HEK293 (cell line): Measurements from ENCODE around the gene CIAO2B.
"Not testable (repeated sequence)": the region's sequence is repeated elsewhere in the genome, so short reads cannot be mapped to it uniquely, and the experiment has no call there.

ENCODE experiments used
- CTCF ChIA-PET: fragments of 350-600 bp; formaldehyde crosslinking; extraction: SDS; loops from one replicate; lab custom pipeline; 2021; ENCODE audit warnings: antibody characterized with exemption; lab: Yijun Ruan, JAX
- POLR2A ChIA-PET: fragments of 300-600 bp; formaldehyde crosslinking; extraction: SDS; loops from one replicate; lab custom pipeline; 2020; ENCODE audit warnings: antibody characterized with exemption, inconsistent platforms; lab: Yijun Ruan, JAX
- H3K27ac ChIP-seq: fragments of 200-500 bp; sonication (Bioruptor generic); 2 replicates; pipeline ENCODE4 v1.5.1; 2014; ENCODE audit warnings: low read depth, low read length, control low read depth, inconsistent platforms; ENCODE audit errors: extremely low read depth
- H3K36me3 ChIP-seq, 2 experiments: fragments of 200-500 bp in 1 of 2; sonication (Bioruptor generic) in 1 of 2; 1 replicate in 1 of 2; 2 replicates in 1 of 2; pipeline ENCODE4 v1.5.1; 2014 to 2017; ENCODE audit warnings: inconsistent platforms in 2 of 2, low read length in 2 of 2; ENCODE audit not compliant: control insufficient read depth in 2 of 2, insufficient read depth in 1 of 2
- H3K4me1 ChIP-seq: fragments of 200-500 bp; sonication (Bioruptor generic); 2 replicates; pipeline ENCODE4 v1.5.1; 2014; ENCODE audit warnings: mild to moderate bottlenecking, low read length, inconsistent platforms; ENCODE audit not compliant: control insufficient read depth, insufficient read depth
- H3K4me3 ChIP-seq: 2 replicates; pipeline ENCODE4 v1.5.1; 2011; ENCODE audit warnings: low read depth, mild to moderate bottlenecking, control low read depth, low read length, moderate library complexity
- H3K9me3 ChIP-seq: fragments of 200-500 bp; sonication (Bioruptor generic); 2 replicates; pipeline ENCODE4 v1.5.1; 2014; ENCODE audit warnings: low read depth, low read length, inconsistent platforms; ENCODE audit not compliant: control insufficient read depth, insufficient read depth
- ATF2 ChIP-seq: fragments of 450-650 bp; formaldehyde crosslinking; IDR thresholded peaks from 2 replicates; pipeline ENCODE4 v1.5.1; 2016; ENCODE audit warnings: missing biosample characterization, missing genetic modification characterization, low read depth
- BCL11B ChIP-seq: fragments of 450-650 bp; formaldehyde crosslinking; IDR thresholded peaks from 2 replicates; pipeline ENCODE4 v1.5.1; 2016; ENCODE audit warnings: low read depth, missing biosample characterization, missing genetic modification characterization
- ELK4 ChIP-seq: IDR thresholded peaks from 2 replicates; pipeline ENCODE4 v1.6.1; 2011; ENCODE audit warnings: mild to moderate bottlenecking, low read depth, low read length, borderline replicate concordance
- GLIS2 ChIP-seq: fragments of 450-650 bp; formaldehyde crosslinking; IDR thresholded peaks from 2 replicates; pipeline ENCODE4 v1.5.1; 2016; ENCODE audit warnings: missing biosample characterization, missing genetic modification characterization
- HOXC10 ChIP-seq: sonication (generic); formaldehyde crosslinking; IDR thresholded peaks from 2 replicates; pipeline ENCODE4 v1.8.1; 2023; ENCODE audit warnings: mild to moderate bottlenecking, missing genetic modification reagents
- SP7 ChIP-seq: fragments of 450-650 bp; formaldehyde crosslinking; IDR thresholded peaks from 2 replicates; pipeline ENCODE4 v1.5.1; 2016; ENCODE audit warnings: missing biosample characterization, missing genetic modification characterization
- ZBTB6 ChIP-seq: fragments of 450-650 bp; formaldehyde crosslinking; IDR thresholded peaks from 2 replicates; pipeline ENCODE4 v1.5.1; 2017; ENCODE audit warnings: missing biosample characterization, missing genetic modification characterization
- ZBTB7A ChIP-seq: fragments of 450-650 bp; formaldehyde crosslinking; IDR thresholded peaks from 2 replicates; pipeline ENCODE4 v1.5.1; 2016; ENCODE audit warnings: low read depth, missing biosample characterization, missing genetic modification characterization
- ZFP41 ChIP-seq: fragments of 450-650 bp; formaldehyde crosslinking; IDR thresholded peaks from 2 replicates; pipeline ENCODE4 v1.5.1; 2016; ENCODE audit warnings: missing biosample characterization, missing genetic modification characterization, borderline replicate concordance
- ZNF157 ChIP-seq: fragments of 450-650 bp; formaldehyde crosslinking; IDR thresholded peaks from 2 replicates; pipeline ENCODE4 v1.5.1; 2016; ENCODE audit warnings: missing biosample characterization, missing genetic modification characterization
- ZNF221 ChIP-seq: fragments of 450-650 bp; formaldehyde crosslinking; IDR thresholded peaks from 2 replicates; pipeline ENCODE4 v1.5.1; 2017; ENCODE audit warnings: missing biosample characterization, missing genetic modification characterization, borderline replicate concordance
- ZNF266 ChIP-seq: fragments of 450-650 bp; formaldehyde crosslinking; IDR thresholded peaks from 2 replicates; pipeline ENCODE4 v1.5.1; 2016; ENCODE audit warnings: missing biosample characterization, missing genetic modification characterization, low read depth
- ZNF324 ChIP-seq: fragments of 450-650 bp; formaldehyde crosslinking; IDR thresholded peaks from 2 replicates; pipeline ENCODE4 v1.5.1; 2016; ENCODE audit warnings: missing biosample characterization, missing genetic modification characterization
- ZNF501 ChIP-seq: fragments of 450-650 bp; formaldehyde crosslinking; IDR thresholded peaks from 2 replicates; pipeline ENCODE4 v1.5.1; 2016; ENCODE audit warnings: missing biosample characterization, missing genetic modification characterization
- ZNF580 ChIP-seq: fragments of 450-650 bp; formaldehyde crosslinking; IDR thresholded peaks from 2 replicates; pipeline ENCODE4 v1.5.1; 2016; ENCODE audit warnings: missing biosample characterization, missing genetic modification characterization
- ZNF639 ChIP-seq: fragments of 450-650 bp; formaldehyde crosslinking; IDR thresholded peaks from 2 replicates; pipeline ENCODE4 v1.5.1; 2016; ENCODE audit warnings: missing biosample characterization, missing genetic modification characterization
- ZNF701 ChIP-seq: fragments of 450-650 bp; formaldehyde crosslinking; IDR thresholded peaks from 2 replicates; pipeline ENCODE4 v1.5.1; 2016; ENCODE audit warnings: missing biosample characterization, missing genetic modification characterization
- ZNF837 ChIP-seq: fragments of 450-650 bp; formaldehyde crosslinking; IDR thresholded peaks from 2 replicates; pipeline ENCODE4 v1.5.1; 2016; ENCODE audit warnings: missing biosample characterization, missing genetic modification characterization

Gene CIAO2B

GRCh38 chr16:66898933-66899309 is 35.3 kb downstream of the CIAO2B start (continued):
- TF ChIP-seq ZNF580 (tag by site-specific recombination) (0 out of 2 replicates have a peak, but pooled peaks have one; percentile 50), SP7 (tag by site-specific recombination) (no peak), HOXC10 (CRISPR knock-in tag) (no peak), BCL11B (tag by site-specific recombination) (no peak), ZNF266 (tag by site-specific recombination) (no peak), ZNF837 (tag by site-specific recombination) (no peak)

GRCh38 chr16:66898207-66898606 is 36.0 kb downstream of the CIAO2B start:
- H3K4me1 ChIP-seq, result peaks cover 8% of the 10 kb centered on the region; the same call in 1 of the 2 replicates
- POLR2A ChIA-PET, result interaction anchor here (0.6 kb wide), 1 partner anchor 44 kb away, joined by 3 read pairs; no protein-coding TSS in a partner anchor

GRCh38 chr16:66896682-66897081 is 37.5 kb downstream of the CIAO2B start:
- not testable (repeated sequence) for H3K4me1 ChIP-seq, H3K4me3 ChIP-seq, H3K36me3 ChIP-seq, H3K9me3 ChIP-seq, H3K27ac ChIP-seq
- ChIA-PET POLR2A (interaction anchor here (1.3 kb wide), 1 partner anchor 8 kb away, joined by 3 read pairs; no protein-coding TSS in a partner anchor), CTCF (interaction anchor here (0.6 to 17.9 kb wide), 15 partner anchors 9 to 308 kb away, joined by 3 to 268 read pairs (median 6); partner anchors contain the start of genes CDH16, CIAO2B and RRAD)

More at GRCh38 chr16:66898207-66898606, 36.0 kb downstream of the CIAO2B start:
- TF ChIP-seq ZNF221 (tag by site-specific recombination) (no peak), ZFP41 (tag by site-specific recombination) (no peak), ZBTB7A (tag by site-specific recombination) (no peak), ATF2 (tag by site-specific recombination) (no peak), ZBTB6 (no peak), ZNF157 (tag by site-specific recombination) (no peak), ELK4 (no peak)
- CTCF ChIA-PET, result interaction anchor here (0.5 to 17.9 kb wide), 3 partner anchors 24 to 737 kb away, joined by 3 to 268 read pairs (median 9); partner anchors contain the start of genes CDH16 and RRAD
- no peaks in the 10 kb centered on the region for H3K36me3 ChIP-seq
- H3K9me3 ChIP-seq, result no peaks in the 10 kb centered on the region
- no peak overlapping the region for H3K27ac ChIP-seq
- no peak overlapping the region for H3K4me3 ChIP-seq

GRCh38 chr16:66895999-66896398 is 38.2 kb downstream of the CIAO2B start:
- ChIA-PET POLR2A (interaction anchor here (1.2 to 1.3 kb wide), 2 partner anchors 9 to 65 kb away, joined by 3 read pairs; partner anchors contain the start of gene CES3), CTCF (interaction anchor here (0.6 to 17.9 kb wide), 30 partner anchors 10 to 517 kb away, joined by 3 to 268 read pairs (median 6); partner anchors contain the start of genes B3GNT9, CDH16, CES3 and CIAO2B)
- no peak overlapping the region for H3K27ac ChIP-seq
- no peaks in the 10 kb centered on the region for H3K9me3 ChIP-seq
- peaks cover 0 to 4% of the 10 kb centered on the region in 2 experiments; a peak in 1 of 3 replicates for H3K36me3 ChIP-seq
- H3K4me1 ChIP-seq, result peaks cover 8% of the 10 kb centered on the region; the same call in 1 of the 2 replicates
- no peak for TF ChIP-seq ZNF266 (tag by site-specific recombination)
- TF ChIP-seq ZNF580 (tag by site-specific recombination), result no peak
- TF ChIP-seq ZNF639 (tag by site-specific recombination), result no peak
- no peak for TF ChIP-seq ZNF501 (tag by site-specific recombination)
- no peak for TF ChIP-seq ZNF701 (tag by site-specific recombination)
- no peak for TF ChIP-seq GLIS2
- no peak for TF ChIP-seq ZNF324 (tag by site-specific recombination)
- no peak overlapping the region for H3K4me3 ChIP-seq
